ENCODE measurements around the gene CHAF1A.

CHAF1A gene

GRCh38 chr19:4444765-4445741 is 42.6 kb downstream of the CHAF1A start:
- Histone ChIP-seq H3F3A (ENCODE audit: control insufficient read depth, insufficient read depth) (no peaks in the 10 kb centered on the region), H3K4me2 (ENCODE audit: low read length) (no peak overlapping the region), H3K36me3 (ENCODE audit: control insufficient read depth, low read length) (peaks cover 81% of the 10 kb centered on the region), H3K79me2 (ENCODE audit: control insufficient read depth, low read length) (peaks cover 2% of the 10 kb centered on the region; the same call in 1 of the 2 replicates), H3K4me3 (ENCODE audit: low read length) (no peak overlapping the region), H4K20me1 (ENCODE audit: control insufficient read depth, insufficient read depth, low read depth, low read length) (no peaks in the 10 kb centered on the region), H3K27ac (ENCODE audit: low read depth, low read length) (no peak overlapping the region), H3K4me1 (ENCODE audit: control insufficient read depth, low read length) (no peaks in the 10 kb centered on the region), H3K9me3 (ENCODE audit: control insufficient read depth, insufficient read depth, low read length) (no peaks in the 10 kb centered on the region), H3K27me3 (ENCODE audit: control insufficient read depth, low read length) (no peaks in the 10 kb centered on the region), H3K9me2 (replicated peaks; ENCODE audit: control insufficient read depth, low read length) (no peaks in the 10 kb centered on the region)
- TF ChIP-seq CTCF (IDR thresholded peaks at IDR 0.05; ENCODE audit: low read depth, low read length, poor library complexity, severe bottlenecking) (no peak), EZH2phosphoT487 (IDR thresholded peaks at IDR 0.05; ENCODE audit: borderline replicate concordance, low read length) (no peak)

DNA sequence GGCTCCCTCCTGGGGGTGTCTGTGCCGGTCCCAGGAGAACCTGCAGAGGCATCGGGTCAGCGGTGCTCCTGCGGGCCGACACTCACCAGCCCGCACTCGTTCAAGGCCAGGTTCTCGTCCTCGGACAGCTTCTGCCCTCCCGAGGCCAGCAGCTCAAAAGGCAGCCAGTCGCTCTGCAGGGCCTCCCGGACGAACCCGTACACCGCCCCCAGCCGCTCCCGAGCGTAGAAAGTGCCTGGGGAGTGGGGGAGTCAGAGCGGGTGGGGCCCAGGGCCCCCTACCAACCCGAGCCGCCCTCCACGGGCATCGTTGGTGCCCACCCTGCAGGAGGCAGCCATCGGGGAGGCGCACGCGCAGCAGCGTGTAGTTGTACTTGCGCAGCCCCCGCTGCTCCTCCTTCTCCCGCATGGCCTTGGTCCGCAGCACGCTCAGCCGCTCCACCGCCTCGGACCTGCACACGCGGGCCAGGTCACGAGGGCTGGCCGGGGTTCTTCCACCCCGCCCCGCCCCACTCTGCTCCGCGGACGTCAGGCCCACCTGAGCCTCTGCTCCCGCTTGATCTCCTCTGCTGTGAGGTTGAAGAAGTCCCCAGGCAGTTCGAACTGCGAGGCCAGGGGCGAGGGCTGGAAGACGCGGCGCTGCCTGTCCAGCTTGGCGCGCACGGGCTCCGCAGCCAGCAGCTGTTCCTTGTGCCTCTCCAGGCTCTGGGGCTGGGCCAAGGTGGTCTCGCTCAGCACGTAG is 43.7 kb downstream of the CHAF1A start:
- no peak overlapping the region for H3K4me2 ChIP-seq (ENCODE audit: low read length)
- H3K36me3 ChIP-seq (ENCODE audit: control insufficient read depth, low read length) = peaks cover 74% of the 10 kb centered on the region
- H3K4me3 ChIP-seq (ENCODE audit: low read length) = no peak overlapping the region
- H3K27ac ChIP-seq (ENCODE audit: low read depth, low read length) = no peak overlapping the region
- no peaks in the 10 kb centered on the region for H3K27me3 ChIP-seq (ENCODE audit: control insufficient read depth, low read length)
- H3K9me2 ChIP-seq (replicated peaks; ENCODE audit: control insufficient read depth, low read length) = no peaks in the 10 kb centered on the region
- H4K20me1 ChIP-seq (ENCODE audit: control insufficient read depth, insufficient read depth, low read depth, low read length) = no peaks in the 10 kb centered on the region
- no peaks in the 10 kb centered on the region for H3K79me2 ChIP-seq (ENCODE audit: control insufficient read depth, low read length)
- TF ChIP-seq EZH2phosphoT487 (IDR thresholded peaks at IDR 0.05; ENCODE audit: borderline replicate concordance, low read length) (no peak), CTCF (IDR thresholded peaks at IDR 0.05; ENCODE audit: low read depth, low read length, poor library complexity, severe bottlenecking) (no peak)
- H3K9me3 ChIP-seq (ENCODE audit: control insufficient read depth, insufficient read depth, low read length) = no peaks in the 10 kb centered on the region
- H3K4me1 ChIP-seq (ENCODE audit: control insufficient read depth, low read length) = no peaks in the 10 kb centered on the region
- no peaks in the 10 kb centered on the region for H3F3A ChIP-seq (ENCODE audit: control insufficient read depth, insufficient read depth)

GRCh38 chr19:4446704-4447200 is 44.3 kb downstream of the CHAF1A start:
- H4K20me1 ChIP-seq (ENCODE audit: control insufficient read depth, insufficient read depth, low read depth, low read length) = no peaks in the 10 kb centered on the region
- no peak overlapping the region for H3K4me3 ChIP-seq (ENCODE audit: low read length)
- H3K9me3 ChIP-seq (ENCODE audit: control insufficient read depth, insufficient read depth, low read length) = no peaks in the 10 kb centered on the region
- no peaks in the 10 kb centered on the region for H3F3A ChIP-seq (ENCODE audit: control insufficient read depth, insufficient read depth)
- H3K4me2 ChIP-seq (ENCODE audit: low read length) = no peak overlapping the region
- TF ChIP-seq EZH2phosphoT487 (IDR thresholded peaks at IDR 0.05; ENCODE audit: borderline replicate concordance, low read length) = no peak
- TF ChIP-seq CTCF (IDR thresholded peaks at IDR 0.05; ENCODE audit: low read depth, low read length, poor library complexity, severe bottlenecking) = no peak
- no peaks in the 10 kb centered on the region for H3K4me1 ChIP-seq (ENCODE audit: control insufficient read depth, low read length)
- peaks cover 74% of the 10 kb centered on the region for H3K36me3 ChIP-seq (ENCODE audit: control insufficient read depth, low read length)
- H3K79me2 ChIP-seq (ENCODE audit: control insufficient read depth, low read length) = no peaks in the 10 kb centered on the region
- H3K9me2 ChIP-seq (replicated peaks; ENCODE audit: control insufficient read depth, low read length) = no peaks in the 10 kb centered on the region
- H3K27me3 ChIP-seq (ENCODE audit: control insufficient read depth, low read length) = no peaks in the 10 kb centered on the region
- H3K27ac ChIP-seq (ENCODE audit: low read depth, low read length) = no peak overlapping the region
